IMR-90 (cell line): ENCODE measurements around the gene FAM124B.

ENCODE experiments used
- BHLHE40 ChIP-seq: fragments of 150-350 bp; IDR thresholded peaks from 2 replicates; pipeline ENCODE4 v1.6.1; 2016; ENCODE audit warnings: mild to moderate bottlenecking, low read depth, low read length
- CEBPB ChIP-seq: IDR thresholded peaks from 2 replicates; pipeline ENCODE4 v1.6.1; 2012; ENCODE audit warnings: low read depth, low read length, improper control_type of control experiment
- CHD1 ChIP-seq: IDR thresholded peaks from 2 replicates; pipeline ENCODE4 v1.6.1; 2012; ENCODE audit warnings: low read depth, low read length, improper control_type of control experiment
- CTCF ChIP-seq: conservative IDR thresholded peaks from 2 replicates; pipeline ENCODE4 v1.5.1; 2012; ENCODE audit warnings: mild to moderate bottlenecking, low read depth, low read length, improper control_type of control experiment
- FOS ChIP-seq: fragments of 150-350 bp; IDR thresholded peaks from 2 replicates; pipeline ENCODE4 v1.6.1; 2016; ENCODE audit warnings: low read depth, low read length
- POLR2A ChIP-seq: IDR thresholded peaks from 2 replicates; pipeline ENCODE4 v1.6.1; 2012; ENCODE audit warnings: mild to moderate bottlenecking, low read depth, low read length
- RCOR1 ChIP-seq: IDR thresholded peaks from 2 replicates; pipeline ENCODE4 v1.6.1; 2012; ENCODE audit warnings: mild to moderate bottlenecking, low read length, improper control_type of control experiment; ENCODE audit not compliant: insufficient replicate concordance
- RFX5 ChIP-seq: IDR thresholded peaks from 2 replicates; pipeline ENCODE4 v1.8.0; 2012; ENCODE audit warnings: low read depth, mild to moderate bottlenecking, low read length, moderate library complexity
- TF ChIP-seq, protein P1 (sequence below): fragments of 150-350 bp; IDR thresholded peaks from 2 replicates; pipeline ENCODE4 v1.6.1; 2017; ENCODE audit warnings: mild to moderate bottlenecking, antibody characterized with exemption, low read length, low read depth

DNA sequence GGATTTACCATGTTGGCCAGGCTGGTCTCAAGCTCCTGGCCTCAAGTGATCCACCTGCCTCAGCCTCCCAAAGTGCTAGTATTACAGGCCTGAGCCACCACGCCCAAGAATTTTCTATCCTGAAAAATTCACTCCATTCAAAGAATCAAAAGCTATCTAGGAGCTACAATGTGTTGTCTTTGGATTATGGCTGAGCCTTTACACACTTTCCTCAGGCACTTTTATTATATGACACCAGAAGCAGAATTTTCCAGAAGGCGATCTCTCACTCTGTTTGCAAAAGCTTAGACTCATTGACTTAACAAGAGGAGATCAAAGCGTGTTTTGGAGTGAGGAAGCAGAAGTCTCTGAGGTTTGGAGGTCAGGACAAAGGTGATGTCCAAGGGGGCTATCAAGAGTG lies 3.6 kb downstream of the FAM124B start:
- no peak for TF ChIP-seq POLR2A
- TF ChIP-seq RFX5: no peak
- no peak for TF ChIP-seq CTCF
- TF ChIP-seq BHLHE40: no peak
- TF ChIP-seq CHD1: no peak
- TF ChIP-seq, protein P1, sequence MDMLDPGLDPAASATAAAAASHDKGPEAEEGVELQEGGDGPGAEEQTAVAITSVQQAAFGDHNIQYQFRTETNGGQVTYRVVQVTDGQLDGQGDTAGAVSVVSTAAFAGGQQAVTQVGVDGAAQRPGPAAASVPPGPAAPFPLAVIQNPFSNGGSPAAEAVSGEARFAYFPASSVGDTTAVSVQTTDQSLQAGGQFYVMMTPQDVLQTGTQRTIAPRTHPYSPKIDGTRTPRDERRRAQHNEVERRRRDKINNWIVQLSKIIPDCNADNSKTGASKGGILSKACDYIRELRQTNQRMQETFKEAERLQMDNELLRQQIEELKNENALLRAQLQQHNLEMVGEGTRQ: no peak
- TF ChIP-seq FOS: no peak
- TF ChIP-seq RCOR1: no peak
- TF ChIP-seq CEBPB: no peak
